HG03342 (cell line): ENCODE data around the gene CHKA.

Experiments used
- ATAC-seq: cut with Tn5 transposase; IDR thresholded peaks from one replicate; pipeline ENCODE4 v1.9.1; 2021; ENCODE audit warnings: mild to moderate bottlenecking, moderate library complexity; ENCODE audit not compliant: unreplicated experiment

The CHKA gene

DNA sequence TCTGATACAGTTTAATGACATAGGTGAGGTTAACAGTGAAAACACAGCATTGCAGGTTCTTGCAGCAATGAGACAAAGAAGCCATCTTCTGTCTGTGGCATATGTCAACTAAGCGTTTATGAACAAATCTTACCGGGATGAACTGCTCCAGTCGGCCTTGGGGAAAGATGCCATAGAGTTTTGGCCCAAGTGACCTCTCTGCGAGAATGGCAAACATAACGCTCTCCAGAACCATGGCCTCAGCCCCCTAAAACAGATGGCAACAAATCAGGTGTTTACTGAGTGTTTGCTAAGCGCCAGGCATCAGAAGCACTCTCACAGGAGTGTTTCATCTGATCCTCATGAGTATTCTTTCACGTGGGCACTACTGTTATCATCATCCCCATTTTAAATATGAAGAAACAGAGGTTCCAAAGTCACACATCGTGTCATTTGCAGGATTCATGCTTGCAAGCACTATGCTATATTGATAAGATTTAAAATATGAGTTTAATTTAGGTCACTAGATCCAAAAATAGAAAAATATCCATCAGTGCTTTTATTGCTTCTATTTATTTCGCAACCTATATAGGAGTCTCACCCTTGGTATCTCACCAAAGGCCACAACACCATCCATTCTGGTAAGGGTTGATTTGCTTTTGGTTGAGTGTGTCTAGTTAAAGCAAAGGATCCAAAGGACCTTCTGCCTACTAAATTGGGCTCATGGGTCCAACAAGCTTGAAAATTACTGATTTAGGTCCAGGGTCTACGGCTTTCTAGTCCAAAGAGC lies 46.4 kb downstream of the CHKA start:
- no peak for ATAC-seq

DNA sequence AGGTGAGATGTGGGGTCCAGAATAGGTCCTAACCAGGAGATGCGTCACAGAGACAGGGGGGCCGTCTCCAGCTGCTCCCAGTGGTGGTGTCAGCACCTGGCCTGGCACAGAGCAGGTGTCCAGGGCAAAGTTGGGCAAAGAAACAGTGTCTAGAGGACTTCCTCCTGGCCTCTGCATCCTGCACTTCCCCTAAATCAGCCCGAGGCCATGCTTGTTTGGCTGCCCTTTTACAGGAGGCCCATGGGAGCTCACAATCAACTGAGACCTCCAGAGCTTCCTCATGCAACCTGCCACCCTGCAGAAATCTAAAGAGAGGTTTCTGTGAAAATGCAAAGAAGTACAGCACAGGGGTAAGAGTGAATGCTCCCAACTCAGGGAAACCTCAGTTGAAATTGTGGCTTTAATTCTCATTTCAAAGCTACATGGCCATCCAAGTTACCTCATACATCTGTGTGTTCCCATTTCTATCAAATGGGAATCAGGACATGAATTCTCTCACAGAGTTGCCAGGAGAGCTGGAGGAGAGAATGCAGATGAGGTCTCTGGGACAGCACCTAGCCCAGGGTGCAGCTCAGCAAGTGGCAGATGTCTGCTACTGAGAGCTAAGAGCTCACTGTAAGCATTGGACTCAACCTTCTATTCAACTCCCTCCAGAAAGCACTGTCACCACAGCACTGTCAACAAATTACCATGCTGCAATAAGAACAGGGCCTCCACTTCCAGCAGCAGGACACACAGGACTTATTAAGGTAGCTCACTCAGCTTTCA lies 49.7 kb downstream of the CHKA start:
- no peak for ATAC-seq

DNA sequence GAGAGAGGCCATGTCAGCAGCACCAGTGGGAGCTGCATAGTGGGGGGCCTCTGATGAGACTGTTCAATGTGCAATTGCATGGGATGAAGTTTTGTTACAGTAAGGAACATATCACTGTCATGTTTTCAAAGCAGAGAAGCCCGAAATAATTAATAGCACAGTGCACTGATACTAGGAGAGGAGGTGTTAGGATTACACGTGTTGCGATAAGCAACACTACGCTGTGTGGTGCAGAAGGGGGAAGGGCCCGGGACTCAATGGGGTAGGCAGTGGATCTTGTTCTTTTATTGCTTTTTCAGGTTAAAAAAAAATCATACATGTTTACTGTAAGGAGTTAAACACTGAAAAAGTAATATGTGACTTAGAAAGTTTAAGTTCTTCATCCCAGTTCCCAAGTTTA lies 53.2 kb downstream of the CHKA start:
- ATAC-seq: no peak

DNA sequence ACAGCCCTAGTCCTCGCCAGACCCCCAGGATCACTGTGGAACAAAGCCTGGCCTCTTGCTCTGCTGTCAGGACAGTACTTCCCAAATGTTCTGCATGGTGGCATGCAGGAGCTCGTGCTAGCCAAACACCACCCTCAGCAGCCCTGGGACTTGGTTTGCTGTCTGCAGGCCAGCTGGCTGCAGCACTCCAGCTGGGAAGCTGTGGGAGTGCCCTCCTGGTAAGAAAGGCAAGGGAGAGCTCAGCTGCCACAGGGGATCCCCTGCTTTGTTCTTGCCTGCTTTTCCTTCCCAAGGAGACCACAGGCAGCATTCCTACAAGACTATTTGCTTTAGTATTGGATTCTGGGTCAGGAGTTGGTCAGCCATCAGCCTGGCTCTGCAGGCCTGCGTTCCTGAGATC lies 54.4 kb downstream of the CHKA start:
- ATAC-seq: no peak

DNA sequence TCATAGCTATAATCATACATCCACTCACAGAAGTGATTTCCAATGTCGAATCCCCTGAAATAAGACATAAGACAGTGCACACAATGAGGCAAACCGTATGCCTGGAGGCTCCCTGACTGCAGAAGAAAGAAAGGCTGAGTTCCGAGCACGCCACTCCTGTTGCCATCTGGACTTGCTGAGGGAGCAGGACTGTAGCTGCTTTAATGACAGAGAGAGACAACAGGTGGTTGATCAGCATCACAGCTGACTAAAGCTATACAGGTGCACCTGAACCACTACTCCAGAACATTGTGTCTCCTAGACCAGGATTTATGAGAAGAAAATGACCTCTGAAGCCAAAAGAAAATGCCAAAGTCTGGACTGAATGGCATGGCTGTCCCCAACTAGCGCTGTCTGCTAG lies 55.3 kb downstream of the CHKA start:
- no peak for ATAC-seq

DNA sequence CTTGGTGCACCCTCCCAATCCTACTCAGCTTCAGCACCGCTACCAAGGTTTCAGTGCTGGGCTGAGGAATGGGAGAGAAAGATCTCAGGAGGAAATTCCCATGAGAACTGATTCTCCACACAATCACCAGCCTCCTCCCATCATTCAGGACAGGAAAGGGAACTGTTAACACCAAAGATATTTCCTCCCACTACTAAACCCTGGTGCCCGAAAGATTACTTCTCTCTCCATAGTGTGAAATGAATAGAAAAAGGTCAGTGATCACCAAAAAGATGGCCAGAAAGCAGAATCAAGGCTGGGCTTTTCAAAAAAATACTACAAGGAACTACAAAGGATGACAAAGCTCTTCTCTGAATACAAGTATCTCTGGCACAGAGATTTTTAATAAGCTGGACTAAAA lies 56.3 kb downstream of the CHKA start:
- ATAC-seq: no peak

DNA sequence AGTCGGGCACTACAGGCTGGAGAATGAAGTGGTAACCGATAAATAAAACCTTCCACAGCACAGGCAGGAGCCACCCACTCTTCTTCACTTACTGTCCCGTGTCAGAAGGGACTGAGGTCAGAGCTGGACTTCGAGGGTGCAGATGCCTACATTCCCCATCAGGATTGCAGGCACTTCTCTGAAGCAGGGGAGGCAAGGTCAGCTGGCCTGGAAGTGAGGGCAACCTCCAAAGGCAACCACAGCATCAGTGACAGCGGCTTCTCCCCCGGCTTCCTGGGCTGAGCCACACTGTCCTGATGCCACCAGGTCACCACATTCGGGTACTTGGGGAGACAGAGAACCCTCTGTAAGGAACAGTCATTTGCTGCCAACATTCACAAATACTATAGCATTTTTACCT lies 59.7 kb downstream of the CHKA start:
- no peak for ATAC-seq

DNA sequence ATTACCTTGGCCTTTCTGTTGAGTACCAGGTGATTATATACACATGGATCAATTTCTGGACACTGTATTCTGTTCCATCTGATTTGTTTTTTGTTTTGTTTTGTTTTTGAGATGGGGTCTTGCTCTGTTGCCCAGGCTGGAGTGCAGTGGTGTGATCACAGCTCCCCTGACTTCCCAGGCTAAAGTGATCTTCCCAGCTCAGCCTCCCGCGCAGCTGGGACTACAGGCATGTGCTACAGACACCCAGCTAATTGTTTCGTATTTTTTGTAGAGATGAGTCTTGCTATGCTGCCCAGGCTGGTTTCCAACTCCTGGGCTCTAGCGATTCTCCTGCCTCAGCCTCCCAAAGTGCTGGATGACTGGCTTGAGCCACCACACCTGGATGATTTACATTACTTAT lies 63.4 kb downstream of the CHKA start:
- ATAC-seq: no peak

DNA sequence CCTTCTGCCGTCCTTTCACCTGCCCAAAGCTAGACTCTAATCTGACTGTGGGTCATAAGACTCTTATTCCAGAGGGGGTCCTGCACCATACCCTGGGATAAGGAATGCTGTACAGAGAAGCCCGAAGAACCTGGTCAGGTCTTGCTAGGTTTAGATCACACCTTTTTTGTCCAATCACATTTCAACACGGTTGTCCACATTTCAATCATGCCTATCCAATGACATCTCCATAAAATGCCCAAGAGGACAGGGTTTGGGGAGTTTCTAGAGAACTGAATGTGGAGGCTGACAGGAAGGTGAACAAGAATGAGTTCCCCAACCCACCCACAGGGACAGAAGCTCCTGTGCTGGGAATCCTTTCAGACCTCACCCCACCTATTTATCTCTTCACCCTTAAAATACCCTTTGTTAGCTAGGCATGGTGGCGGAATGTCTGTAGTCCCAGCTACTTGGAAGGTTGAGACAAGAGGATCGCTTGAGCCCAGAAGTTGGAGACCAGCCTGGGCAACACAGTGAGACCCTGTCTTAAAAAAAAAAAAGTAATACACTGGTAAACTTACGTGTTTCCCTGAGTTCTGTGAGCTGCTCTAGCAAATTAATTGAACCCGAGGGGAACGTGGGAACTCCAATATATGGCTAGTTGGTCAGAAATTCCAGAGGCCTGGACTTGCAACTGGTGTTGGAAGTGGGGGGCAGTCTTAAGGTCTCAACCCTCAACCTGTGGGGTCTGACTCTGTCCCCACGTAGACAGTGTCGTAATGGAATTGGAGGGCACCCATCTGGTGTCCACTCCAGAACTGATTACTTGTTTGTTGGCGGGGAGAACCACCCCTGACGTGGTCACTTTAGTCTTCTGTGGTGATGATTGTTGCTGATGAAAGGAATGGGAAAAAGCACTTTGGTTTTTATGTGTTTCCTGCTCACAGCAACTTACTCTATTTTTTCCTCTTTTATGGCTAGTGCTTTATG lies 64.6 kb downstream of the CHKA start:
- no peak for ATAC-seq

DNA sequence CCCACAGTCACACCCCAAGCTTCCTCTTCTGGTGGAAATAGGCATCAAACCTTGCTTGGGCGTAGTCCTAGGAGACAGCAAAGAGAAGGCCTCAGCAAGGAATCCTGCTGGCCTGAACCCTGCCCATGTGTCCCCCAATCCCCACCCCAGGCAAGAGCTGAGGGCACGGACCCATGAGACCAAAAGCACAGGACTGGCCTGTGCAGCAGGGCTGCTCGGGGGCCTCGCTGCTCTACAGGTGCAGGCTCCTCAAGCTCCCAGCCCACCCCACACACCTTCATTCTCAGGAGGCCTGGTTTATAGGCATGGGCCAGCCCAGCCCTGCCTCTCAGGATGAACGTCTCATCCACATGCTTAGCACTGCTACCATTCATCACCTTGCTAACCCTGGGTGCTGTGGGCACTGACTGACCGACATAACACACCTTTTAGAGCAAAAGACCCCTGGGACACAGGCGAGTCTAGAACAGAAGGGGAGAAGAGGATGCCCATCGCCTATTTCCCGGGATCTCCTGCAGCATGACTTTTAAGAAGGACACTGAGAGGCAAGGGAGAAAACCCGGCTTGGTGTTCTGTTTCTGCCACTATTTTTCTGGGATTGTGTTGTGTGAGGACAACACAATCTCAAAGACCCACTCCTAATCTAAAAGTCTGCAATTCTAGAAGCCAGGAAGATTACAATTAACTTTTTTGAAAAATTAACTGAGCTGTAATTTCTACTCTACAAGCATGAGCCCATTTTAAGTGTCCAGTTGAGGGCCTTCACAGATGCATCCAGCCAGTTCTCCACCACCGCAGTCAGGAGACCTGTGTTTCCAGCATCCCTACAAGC lies 67.0 kb downstream of the CHKA start:
- no peak for ATAC-seq

DNA sequence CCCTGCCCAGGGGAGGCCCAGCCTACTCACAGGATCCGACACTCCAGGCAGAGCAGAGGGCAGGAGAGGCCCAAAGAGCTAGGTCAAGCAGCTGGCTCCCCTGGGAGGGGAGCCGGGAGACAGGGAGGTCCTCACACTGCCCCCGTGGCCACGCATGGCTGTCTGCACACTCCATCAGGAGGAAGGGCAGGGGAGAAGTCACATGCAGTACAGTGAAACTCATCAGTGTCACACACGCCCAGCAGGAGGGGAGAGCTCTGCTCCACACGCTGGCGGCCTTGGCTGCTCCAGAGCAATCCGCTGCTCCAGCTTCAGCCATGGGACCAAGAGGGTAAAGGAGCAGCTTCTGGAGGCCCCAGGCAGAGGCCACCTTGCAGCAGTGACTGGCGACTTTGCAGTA lies 68.1 kb downstream of the CHKA start:
- ATAC-seq: no peak

DNA sequence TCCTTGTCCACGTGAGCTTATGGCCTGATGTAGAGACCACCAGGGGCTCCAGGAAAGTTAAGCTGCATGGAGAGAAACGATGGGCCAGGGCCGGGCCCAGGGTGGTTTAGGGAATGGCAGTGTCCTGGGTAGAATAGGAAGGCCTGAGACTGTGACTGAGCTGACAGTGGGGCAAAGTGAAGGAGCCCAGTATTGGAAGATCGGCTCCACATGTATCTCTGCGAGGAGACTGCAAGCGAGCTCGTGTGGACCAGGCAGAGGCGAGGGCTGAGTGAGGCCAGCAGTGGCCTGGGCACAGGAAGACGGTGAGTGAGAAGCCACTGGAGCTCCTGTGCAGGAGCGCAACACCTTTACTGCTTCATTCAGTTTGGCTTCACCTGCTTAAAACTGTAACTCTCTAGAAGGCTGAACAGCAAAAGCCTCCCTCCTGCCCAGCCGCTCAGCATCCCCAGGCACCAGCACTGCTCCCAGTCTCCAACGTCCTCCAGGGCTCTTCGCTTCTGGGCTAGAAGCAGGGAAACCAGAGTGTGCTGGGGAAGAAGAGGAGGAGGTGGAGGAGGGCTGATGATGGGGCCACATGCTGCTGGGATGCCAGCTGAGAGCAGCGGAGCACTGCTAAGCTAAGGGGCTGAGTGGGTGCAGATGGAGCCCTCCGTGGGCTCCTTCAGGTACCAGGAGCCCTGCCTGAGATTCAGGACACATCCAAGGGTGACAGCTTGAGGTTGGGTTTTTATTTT lies 68.9 kb downstream of the CHKA start:
- no peak for ATAC-seq

DNA sequence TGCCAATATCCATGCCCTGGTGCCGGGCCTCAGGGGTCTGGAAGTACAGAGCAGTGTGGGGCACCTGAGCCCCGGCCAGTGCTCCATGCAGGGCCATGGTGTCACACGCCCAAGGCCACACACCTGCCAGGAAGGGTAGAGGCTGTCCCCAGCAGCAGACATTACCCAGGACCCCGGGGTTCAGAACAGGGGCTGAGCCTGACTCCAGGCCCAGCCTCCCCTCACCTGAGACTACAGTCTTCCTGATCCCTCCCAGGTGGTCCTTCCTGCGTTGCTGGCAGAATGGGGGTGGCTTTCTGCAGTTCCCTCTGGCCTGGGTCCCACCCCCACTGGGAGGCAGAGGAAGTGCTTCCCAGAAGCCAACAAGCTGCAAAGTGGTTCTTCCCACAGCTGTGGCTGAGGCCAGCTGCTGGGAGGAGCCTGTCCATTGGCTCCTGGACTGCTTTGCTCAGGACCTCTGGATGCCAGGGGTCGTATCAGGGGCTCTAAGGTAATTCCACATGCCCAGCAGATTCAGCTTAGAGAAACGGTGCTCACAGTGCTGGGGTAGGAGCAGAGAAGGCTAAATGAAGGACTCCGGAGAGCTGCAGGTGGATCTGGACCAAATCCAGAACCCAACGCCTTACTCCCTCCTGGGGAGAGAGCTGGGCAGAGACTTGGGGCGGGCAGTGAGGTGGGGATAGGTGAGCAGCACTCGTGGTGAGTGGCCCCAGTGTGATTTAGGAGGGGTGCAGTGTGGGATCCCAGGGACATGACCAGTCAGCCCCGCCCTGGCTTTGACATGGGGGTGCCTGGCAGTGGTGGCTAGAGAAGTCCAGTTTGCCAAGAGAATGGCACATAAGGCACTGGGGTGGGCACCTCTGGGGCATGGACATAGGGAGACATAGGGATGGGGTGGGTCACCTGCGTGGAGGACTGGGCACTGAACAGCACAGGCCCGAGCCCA lies 69.7 kb downstream of the CHKA start:
- no peak for ATAC-seq

DNA sequence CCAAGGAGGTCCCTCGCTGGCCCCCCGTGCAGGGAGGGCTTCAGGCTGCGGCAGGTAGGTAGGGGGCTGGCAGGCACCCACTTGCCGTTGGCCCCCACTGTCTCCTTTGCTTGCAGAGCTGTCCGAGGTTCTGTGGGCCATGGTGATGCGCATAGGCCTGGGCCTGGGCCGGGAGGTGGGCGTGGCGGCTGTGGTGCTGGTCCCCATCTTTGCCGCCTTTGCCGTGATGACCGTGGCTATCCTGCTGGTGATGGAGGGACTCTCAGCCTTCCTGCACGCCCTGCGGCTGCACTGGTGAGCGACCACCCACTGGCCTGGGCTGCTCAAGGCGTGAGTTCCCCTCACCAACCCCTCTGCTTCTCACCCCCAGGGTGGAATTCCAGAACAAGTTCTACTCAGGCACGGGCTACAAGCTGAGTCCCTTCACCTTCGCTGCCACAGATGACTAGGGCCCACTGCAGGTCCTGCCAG lies 70.8 kb downstream of the CHKA start:
- no peak for ATAC-seq

DNA sequence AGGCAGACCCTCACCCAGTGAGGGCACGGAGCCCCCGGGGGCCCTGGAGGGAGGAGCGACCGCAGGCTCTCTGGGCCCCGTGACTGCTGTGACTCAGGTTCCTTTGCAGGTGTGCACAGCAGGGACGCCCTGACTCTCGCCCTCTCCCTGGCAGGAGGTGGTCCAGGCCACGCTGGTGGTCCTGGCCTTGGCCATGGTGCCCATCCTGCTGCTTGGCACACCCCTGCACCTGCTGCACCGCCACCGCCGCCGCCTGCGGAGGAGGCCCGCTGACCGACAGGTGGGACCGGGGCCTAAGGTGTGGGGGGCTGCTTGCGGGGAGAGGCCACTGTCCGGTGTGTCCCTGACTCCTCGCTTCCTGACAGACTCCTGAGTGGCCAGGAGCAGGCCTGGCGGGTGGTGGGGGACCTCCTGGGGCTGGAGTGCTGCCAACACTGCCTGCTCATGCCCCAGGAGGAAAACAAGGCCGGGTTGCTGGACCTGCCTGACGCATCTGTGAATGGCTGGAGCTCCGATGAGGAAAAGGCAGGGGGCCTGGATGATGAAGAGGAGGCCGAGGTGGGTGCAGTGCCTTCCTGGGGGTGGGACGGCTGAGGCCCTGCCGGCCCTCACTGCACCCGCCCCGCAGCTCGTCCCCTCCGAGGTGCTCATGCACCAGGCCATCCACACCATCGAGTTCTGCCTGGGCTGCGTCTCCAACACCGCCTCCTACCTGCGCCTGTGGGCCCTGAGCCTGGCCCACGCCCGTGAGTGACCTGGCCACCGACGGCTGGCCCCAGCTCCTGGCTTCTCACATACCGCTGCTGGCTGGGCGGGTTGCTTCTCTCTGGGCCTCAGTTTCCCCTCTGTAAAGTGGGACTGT lies 71.4 kb downstream of the CHKA start:
- no peak for ATAC-seq

DNA sequence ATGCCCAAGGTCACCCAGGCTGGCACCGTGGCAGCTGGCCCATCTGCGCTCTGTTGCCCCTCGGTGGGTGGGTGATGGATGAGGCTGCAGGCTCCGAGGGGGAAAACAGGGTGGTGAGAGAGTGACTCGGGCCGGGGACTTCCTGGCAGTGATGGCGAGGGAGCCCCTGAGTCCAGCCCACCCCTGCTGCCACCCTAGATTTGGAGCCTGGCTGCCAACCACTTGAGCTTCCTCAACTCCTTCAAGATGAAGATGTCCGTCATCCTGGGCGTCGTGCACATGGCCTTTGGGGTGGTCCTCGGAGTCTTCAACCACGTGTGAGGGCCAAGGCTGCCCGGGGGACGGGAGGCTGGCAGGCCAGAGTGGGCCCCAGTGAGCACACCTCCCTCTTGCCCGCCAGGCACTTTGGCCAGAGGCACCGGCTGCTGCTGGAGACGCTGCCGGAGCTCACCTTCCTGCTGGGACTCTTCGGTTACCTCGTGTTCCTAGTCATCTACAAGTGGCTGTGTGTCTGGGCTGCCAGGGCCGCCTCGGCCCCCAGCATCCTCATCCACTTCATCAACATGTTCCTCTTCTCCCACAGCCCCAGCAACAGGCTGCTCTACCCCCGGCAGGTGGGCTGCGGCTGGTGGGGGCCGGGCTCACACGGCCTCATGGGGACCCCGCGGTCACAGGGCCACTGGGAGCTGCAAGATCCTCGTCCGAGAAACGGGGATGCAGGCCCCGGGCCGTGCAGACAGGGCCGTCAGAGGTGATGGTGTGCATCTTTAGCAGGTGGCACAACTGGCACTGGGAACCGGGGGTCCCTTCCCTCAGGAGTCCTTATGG lies 72.3 kb downstream of the CHKA start:
- ATAC-seq: no peak
